Measurements from ENCODE around the gene HYAL4.

- TF ChIP-seq EZH2phosphoT487 (IDR thresholded peaks at IDR 0.05; ENCODE audit: low read depth, severe bottlenecking, unreplicated experiment) (no peak), EZH2 (IDR thresholded peaks at IDR 0.05; ENCODE audit: borderline replicate concordance) (no peak)
Observed at GRCh38 chr7:123820864-123821263, 24.1 kb upstream of the HYAL4 start.

Data from hepatocyte (in vitro differentiated cells).